ENCODE data around the gene PLXNB2. TPM values are rescaled to one million over a fixed set of nuclear protein-coding genes. Genes with fewer than 3 reads are reported as not detected.
"Not testable (repeated sequence)": the region's sequence is repeated elsewhere in the genome, so short reads cannot be mapped to it uniquely, and the experiment has no call there.

PLXNB2 gene
- total RNA-seq, 4 donors from 2014 or later: 105 to 199 (median 155) TPM

DNA sequence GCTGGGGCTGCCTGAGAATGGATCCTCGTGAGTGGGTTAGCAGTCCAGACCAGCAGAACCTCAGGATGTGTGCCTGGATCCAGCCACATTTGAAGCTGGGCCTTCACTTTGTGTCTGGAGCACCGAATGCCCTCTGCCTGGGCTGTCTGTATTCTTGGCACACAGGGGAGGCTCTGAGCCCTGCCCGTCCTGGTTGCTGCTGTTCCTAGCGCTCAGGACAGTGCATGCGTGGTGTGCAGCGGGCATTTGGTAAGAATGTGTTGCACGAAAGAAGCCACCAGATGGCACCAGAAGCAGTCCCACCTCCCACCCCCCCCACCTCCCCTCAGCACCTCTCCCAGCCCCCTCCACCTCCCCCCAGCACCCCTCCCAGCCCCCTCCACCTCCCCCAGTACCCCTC, 33.1 kb downstream of the PLXNB2 start:
- 23 to 27% methylated on average over 7 of the region's 7 CpGs for WGBS, 2 donors
- DNase-seq (ENCODE audit: low spot score in 2 of 2): no peak
- no peak overlapping the region for H3K4me3 ChIP-seq (ENCODE audit: low read depth, poor library complexity, severe bottlenecking)
- no peak for TF ChIP-seq CTCF (IDR thresholded peaks at IDR 0.05)
- TF ChIP-seq POLR2A (IDR thresholded peaks at IDR 0.05): no peak
- intact Hi-C loops (cut with DNase I; ENCODE audit: low total_unique reads): loop anchor here (10.0 kb wide), 1 partner anchor 50 kb away; the partner anchor contains the start of gene DENND6B

DNA sequence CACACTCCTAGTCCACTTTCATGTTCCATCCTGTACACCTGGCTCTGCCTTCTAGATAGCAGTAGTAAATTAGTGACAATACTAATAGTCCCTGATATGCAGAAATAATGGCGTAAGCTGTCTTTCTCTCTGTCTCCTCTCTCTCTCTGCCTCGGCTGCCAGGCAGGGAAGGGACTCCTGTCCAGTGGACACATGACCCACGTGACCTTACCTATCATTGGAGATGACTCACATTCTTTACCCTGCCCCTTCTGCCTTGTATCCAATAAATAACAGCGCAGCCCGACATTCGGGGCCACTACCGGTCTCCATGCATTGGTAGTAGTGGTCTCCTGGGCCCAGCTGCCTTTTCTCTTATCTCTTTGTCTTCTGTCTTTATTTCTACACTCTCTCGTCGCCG, 33.7 kb downstream of the PLXNB2 start:
- not testable (repeated sequence) for H3K4me3 ChIP-seq (ENCODE audit: low read depth, poor library complexity, severe bottlenecking); DNase-seq (ENCODE audit: low spot score in 2 of 2)
- WGBS, 2 donors: 80 to 84% methylated on average over 10 of the region's 10 CpGs
- intact Hi-C loops (cut with DNase I; ENCODE audit: low total_unique reads): loop anchor here (10.0 kb wide), 1 partner anchor 51 kb away; the partner anchor contains the start of gene DENND6B

- not testable (repeated sequence) for DNase-seq (ENCODE audit: low spot score in 2 of 2); H3K4me3 ChIP-seq (ENCODE audit: low read depth, poor library complexity, severe bottlenecking)
- intact Hi-C loops (cut with DNase I; ENCODE audit: low total_unique reads): loop anchor here (10.0 kb wide), 1 partner anchor 51 kb away; the partner anchor contains the start of gene DENND6B
- WGBS, 2 donors: 27 to 39% methylated on average over 10 to 11 of the region's 11 CpGs
Observed at GRCh38 chr22:50273352-50273751, 34.1 kb downstream of the PLXNB2 start.

DNA sequence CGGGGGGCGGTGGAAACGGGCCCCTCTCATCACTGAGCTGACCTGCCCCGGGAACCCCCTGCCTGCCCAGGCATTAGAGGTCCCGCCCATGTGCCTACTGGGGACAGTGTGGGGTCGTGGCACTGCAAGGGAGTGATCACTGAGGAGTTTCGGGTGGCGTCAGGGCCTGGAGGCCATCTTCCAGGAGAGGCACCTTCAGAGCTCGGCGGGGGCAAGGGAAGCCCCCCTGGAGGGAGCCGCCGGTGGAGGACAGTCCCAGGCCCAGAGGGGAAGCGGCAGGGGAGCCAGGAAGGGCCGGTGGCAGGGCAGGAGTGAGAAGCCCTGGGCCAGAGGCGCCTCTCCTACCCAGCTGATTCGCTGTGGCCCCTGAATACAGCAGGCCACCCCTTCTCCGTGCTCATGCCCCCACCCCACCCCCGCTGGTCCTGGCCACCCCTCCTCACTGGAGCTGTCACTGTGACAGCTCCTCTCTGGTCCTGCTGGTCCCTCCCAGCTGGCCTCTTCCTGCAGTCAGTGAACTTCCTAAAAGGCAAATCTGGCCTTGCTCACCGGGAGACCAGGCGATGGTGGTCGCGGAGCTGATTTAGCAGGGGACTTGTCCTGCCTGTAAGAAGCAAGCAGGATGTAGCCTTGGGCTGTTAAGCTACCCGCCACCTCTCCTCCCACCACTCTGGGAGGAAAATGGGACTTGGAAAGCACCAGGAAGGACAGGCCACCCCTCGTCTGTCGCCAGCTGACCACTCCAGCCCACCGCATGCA, 35.2 kb downstream of the PLXNB2 start:
- intact Hi-C loops (cut with DNase I; ENCODE audit: low total_unique reads): loop anchor here (10.0 kb wide), 1 partner anchor 53 kb away; the partner anchor contains the start of gene DENND6B
- TF ChIP-seq CTCF (IDR thresholded peaks at IDR 0.05): no peak
- no peak for TF ChIP-seq POLR2A (IDR thresholded peaks at IDR 0.05)
- WGBS, 2 donors: 46 to 59% methylated on average over 21 to 22 of the region's 26 CpGs
- no peak overlapping the region for H3K4me3 ChIP-seq (ENCODE audit: low read depth, poor library complexity, severe bottlenecking)
- no peak for DNase-seq (ENCODE audit: low spot score in 2 of 2)

DNA sequence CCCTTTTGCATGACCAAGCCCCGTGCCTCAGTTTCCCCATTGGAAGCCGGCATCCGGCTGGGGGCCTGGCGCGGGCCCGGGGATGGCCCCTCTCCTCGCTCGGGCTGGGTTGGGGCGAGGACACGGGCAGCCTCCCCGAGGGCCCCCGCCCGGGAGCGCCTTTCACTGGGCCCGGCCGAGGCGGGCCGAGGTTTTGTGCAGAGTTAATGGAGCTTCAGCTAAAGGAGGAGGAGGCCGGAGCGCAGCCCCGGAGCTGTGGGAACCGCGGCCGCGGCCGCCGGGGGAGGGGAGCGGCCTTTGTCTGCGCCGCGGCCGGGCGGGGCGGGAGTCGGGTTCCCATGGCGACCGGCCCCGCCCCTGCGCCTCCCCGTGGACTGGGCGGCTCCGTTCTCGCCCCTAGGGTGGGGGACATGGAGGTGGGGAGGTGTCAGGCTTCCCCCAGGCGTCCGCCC, 35.9 kb downstream of the PLXNB2 start:
- H3K4me3 ChIP-seq (ENCODE audit: low read depth, poor library complexity, severe bottlenecking): no peak overlapping the region
- no peak for DNase-seq (ENCODE audit: low spot score in 2 of 2)
- no peak for TF ChIP-seq POLR2A (IDR thresholded peaks at IDR 0.05)
- no peak for TF ChIP-seq CTCF (IDR thresholded peaks at IDR 0.05)
- intact Hi-C loops (cut with DNase I; ENCODE audit: low total_unique reads): loop anchor here (10.0 kb wide), 1 partner anchor 53 kb away; the partner anchor contains the start of gene DENND6B
- 0 to 1% methylated on average over 3 to 22 of the region's 45 CpGs for WGBS, 2 donors

- TF ChIP-seq POLR2A (IDR thresholded peaks at IDR 0.05) (no peak), CTCF (IDR thresholded peaks at IDR 0.05) (no peak)
- DNase-seq (ENCODE audit: low spot score in 2 of 2): peak in 1 of 2 donors; percentile 93
- intact Hi-C loops (cut with DNase I; ENCODE audit: low total_unique reads): loop anchor here (10.0 kb wide), 1 partner anchor 54 kb away; the partner anchor contains the start of gene DENND6B
- peak overlapping the region; percentile 24 for H3K4me3 ChIP-seq (ENCODE audit: low read depth, poor library complexity, severe bottlenecking)
- WGBS, 2 donors: 1 to 2% methylated on average over 39 to 53 of the region's 53 CpGs
Observed at GRCh38 chr22:50270666-50271394, 36.6 kb downstream of the PLXNB2 start.

Data from lower leg skin (tissue), 4 donors.